ENCODE measurements around the gene RIOK1.

GRCh38 chr6:7418238-7418905 lies 28.8 kb downstream of the RIOK1 start:
- TF ChIP-seq CTCF (IDR thresholded peaks at IDR 0.05) = no peak
- TF ChIP-seq POLR2AphosphoS5 (IDR thresholded peaks at IDR 0.05) = no peak
